ENCODE measurements around the gene C2CD4C. TPM values are rescaled to one million over a fixed set of nuclear protein-coding genes. Genes with fewer than 3 reads are reported as not detected.

Gene C2CD4C, protein sequence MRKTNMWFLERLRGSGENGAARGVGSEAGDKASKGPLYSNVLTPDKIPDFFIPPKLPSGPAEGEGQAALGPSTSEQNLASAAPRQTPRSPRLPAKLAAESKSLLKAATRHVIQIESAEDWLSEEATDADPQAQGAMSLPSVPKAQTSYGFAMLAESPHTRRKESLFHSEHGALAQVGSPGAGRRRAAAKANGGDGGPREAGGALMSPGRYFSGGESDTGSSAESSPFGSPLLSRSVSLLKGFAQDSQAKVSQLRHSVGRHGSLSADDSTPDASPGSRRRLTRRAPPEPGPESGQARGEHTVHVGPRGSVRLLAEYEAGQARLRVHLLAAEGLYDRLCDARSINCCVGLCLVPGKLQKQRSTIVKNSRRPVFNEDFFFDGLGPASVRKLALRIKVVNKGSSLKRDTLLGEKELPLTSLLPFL
- total RNA-seq (2021; ENCODE audit: unreplicated experiment) (7.1 TPM), Bru-seq, nascent RNA (percentile 33 among the genes with signal in this experiment), BruChase-seq, experiment 1, labeled RNA remaining after a 6-hour chase (percentile 47 among the genes with signal in this experiment), BruChase-seq, experiment 2, labeled RNA remaining after a 2-hour chase (percentile 45 among the genes with signal in this experiment)
- polyA plus RNA-seq (2012) = 4.0 and 4.2 TPM in 2 replicates
- long read RNA-seq, transcript C2CD4C-201 (2 exons, 3,129 nt) = major isoform, 6 of 30 reads
- long read RNA-seq, partial matches to known transcripts = 20 of 30 reads
- long read RNA-seq, other reads (novel, unspliced or antisense) = 4 of 30 reads

GRCh38 chr19:408902-409515 is at the start of gene C2CD4C:
Gene C2CD4C (minus strand): TSS chr19:409147. CDS start chr19:408361, 786 bp downstream.
- Histone ChIP-seq H3K9ac (ENCODE audit: low read length) (peak within 1 kb of the TSS; percentile 53), H3K79me2 (ENCODE audit: insufficient read depth, low read length) (no peaks in the 10 kb centered on the region), H3K9me3 (ENCODE audit: control insufficient read depth in 1 of 2, insufficient read depth in 1 of 2, low read depth in 1 of 2, low read length in 2 of 2) (no peaks in the 10 kb centered on the region), H3K9me2 (ENCODE audit: insufficient read depth) (no peaks in the 10 kb centered on the region), H3K4me2 (ENCODE audit: low read length) (peak within 1 kb of the TSS; percentile 84), H3K27ac (ENCODE audit: low read depth, low read length) (no peak within 1 kb of the TSS; the same call in 1 of the 2 replicates), H4K20me1 (ENCODE audit: insufficient read depth) (no peaks in the 10 kb centered on the region), H3K36me3 (ENCODE audit: control insufficient read depth in 1 of 2, insufficient read depth in 2 of 2, low read length in 2 of 2) (no peaks in the 10 kb centered on the region), H3K27me3 (ENCODE audit: insufficient read depth, low read length) (peaks cover 4% of the 10 kb centered on the region; the same call in 1 of the 2 replicates), H3K4me1 (ENCODE audit: control insufficient read depth in 1 of 2, insufficient read depth in 2 of 2, low read length in 2 of 2) (peaks cover 4 to 14% of the 10 kb centered on the region in 2 experiments; a peak in 3 of 4 replicates), H2AFZ (ENCODE audit: low read depth, low read length, poor library complexity, severe bottlenecking) (peak within 1 kb of the TSS; percentile 51), H3K4me3 (replicated peaks in 1 of 2; ENCODE audit: low read depth in 1 of 2, low read length in 2 of 2) (peak within 1 kb of the TSS; percentile 47 to 60)
- CTCF ChIA-PET = interaction anchor here (0.5 kb wide), 1 partner anchor 361 kb away, joined by 3 read pairs; no protein-coding TSS in a partner anchor
- no peak for DNase-seq (ENCODE audit: low read depth, low spot score)
- POLR2A ChIA-PET = no interaction called here
- no TSS peak for BruUV-seq (replicated peaks)
- intact Hi-C loops (cut with micrococcal nuclease) = no loop called here
- peak; percentile 71 for ATAC-seq
- RAD21 ChIA-PET (ENCODE audit: low non-redundant PET in 1 of 2, low total read pairs in 2 of 2, uncharacterized antibody in 2 of 2, unreplicated experiment in 2 of 2) = interaction anchor here in 1 of 2 experiments (0.7 kb wide), 1 partner anchor 122 kb away, joined by 4 read pairs; no protein-coding TSS in a partner anchor
- TF ChIP-seq EGR1 (IDR thresholded peaks at IDR 0.05; ENCODE audit: low read depth) (peak; percentile 58; the same call in 1 of the 2 replicates), SIN3A (IDR thresholded peaks at IDR 0.05; ENCODE audit: low read depth) (no peak), YY1 (IDR thresholded peaks at IDR 0.05; ENCODE audit: extremely low read depth, insufficient replicate concordance, low read depth, low read length) (peak; percentile 76)

Data from HCT116 (cell line).